Smooth muscle cell (in vitro differentiated cells): Measurements from ENCODE around the gene DOP1A. TPM values are rescaled to one million over a fixed set of nuclear protein-coding genes. Genes with fewer than 3 reads are reported as not detected.
A peak's percentile ranks its signal among the peaks of the same experiment; 100 is the strongest.

Source experiments
- DNase-seq: peaks from one replicate; lab custom pipeline; 2025; ENCODE audit not compliant: unreplicated experiment; lab: John Stamatoyannopoulos, UW
- H2AFZ ChIP-seq: fragments of 200-600 bp; sonication (generic); 2 replicates; pipeline ENCODE4 v1.6.0; 2016; ENCODE audit warnings: antibody characterized with exemption, low read depth, mild to moderate bottlenecking
- H3F3A ChIP-seq: fragments of 200-600 bp; sonication (generic); 2 replicates; pipeline ENCODE4 v1.6.0; 2017; ENCODE audit warnings: antibody characterized with exemption, low read depth
- H3K27ac ChIP-seq: fragments of 200-600 bp; sonication (generic); 2 replicates; pipeline ENCODE4 v1.5.1; 2016; ENCODE audit warnings: low read depth, mild to moderate bottlenecking
- H3K27me3 ChIP-seq: fragments of 200-600 bp; sonication (generic); 2 replicates; pipeline ENCODE4 v1.6.1; 2016; ENCODE audit warnings: low read depth, mild to moderate bottlenecking
- H3K36me3 ChIP-seq: fragments of 200-600 bp; sonication (generic); 2 replicates; pipeline ENCODE4 v1.5.1; 2016; ENCODE audit warnings: low read depth
- H3K4me1 ChIP-seq: fragments of 200-600 bp; sonication (generic); 2 replicates; pipeline ENCODE4 v1.5.1; 2016; ENCODE audit warnings: low read depth
- H3K4me2 ChIP-seq: fragments of 200-600 bp; sonication (generic); 2 replicates; pipeline ENCODE4 v1.6.0; 2016; ENCODE audit warnings: mild to moderate bottlenecking
- H3K4me3 ChIP-seq: fragments of 200-600 bp; sonication (generic); 2 replicates; pipeline ENCODE4 v1.5.1; 2016; ENCODE audit warnings: mild to moderate bottlenecking
- H3K79me2 ChIP-seq: fragments of 200-600 bp; sonication (generic); 2 replicates; pipeline ENCODE4 v1.6.0; 2016; ENCODE audit warnings: low read depth, mild to moderate bottlenecking
- H3K9ac ChIP-seq: fragments of 200-600 bp; sonication (generic); 2 replicates; pipeline ENCODE4 v1.6.0; 2016; ENCODE audit warnings: low read depth
- H3K9me3 ChIP-seq: fragments of 200-600 bp; sonication (generic); replicated peaks from 2 replicates; pipeline ENCODE4 v1.5.1; 2016; ENCODE audit warnings: low read depth
- H4K20me1 ChIP-seq: fragments of 200-600 bp; sonication (generic); 2 replicates; pipeline ENCODE4 v1.6.0; 2016; ENCODE audit warnings: low read depth
- CTCF ChIP-seq: fragments of 200-600 bp; sonication (generic); IDR thresholded peaks from 2 replicates; pipeline ENCODE4 v1.5.1; 2017; ENCODE audit warnings: borderline replicate concordance, mild to moderate bottlenecking, antibody characterized with exemption; ENCODE audit not compliant: insufficient read depth, poor library complexity, severe bottlenecking
- WGBS: methylation state at CpG from one replicate; pipeline ENCODE4 v1.1.7; 2016; ENCODE audit warnings: low lambda C conversion rate; 5-methylcytosine and 5-hydroxymethylcytosine counted together
- polyA plus RNA-seq: library from polyadenylated mRNA; unstranded; fragments of >200 nt; fragmentation: Nextera tagmentation; extraction: Ambion mirVana; gene quantifications from 2 replicates; pipeline ENCODE4 v1.2.1, GENCODE V29; 2016
- total RNA-seq: library from RNA; depleted of rRNA; stranded (reverse); fragments of >200 nt; gene quantifications from 2 replicates; pipeline ENCODE4 v1.2.3, GENCODE V29; 2014

The DOP1A gene
- total and polyA plus RNA-seq, 2 experiments from 2014 or later: 0.93 to 11.0 TPM

- peak within 1 kb of the TSS; percentile 91 for H3K27ac ChIP-seq
- peak within 1 kb of the TSS; percentile 98 for H3K4me2 ChIP-seq
- peak within 1 kb of the TSS; percentile 72 for H2AFZ ChIP-seq
- no peaks in the 10 kb centered on the region for H3K27me3 ChIP-seq
- H3K36me3 ChIP-seq: no peaks in the 10 kb centered on the region
- H3K4me1 ChIP-seq: peaks cover 5% of the 10 kb centered on the region
- peaks cover 52% of the 10 kb centered on the region for H3K79me2 ChIP-seq
- peak within 1 kb of the TSS; percentile 90 for H3K4me3 ChIP-seq
- peak; percentile 60 for DNase-seq
- H4K20me1 ChIP-seq: peaks cover 62% of the 10 kb centered on the region
- no peak for TF ChIP-seq CTCF
- under 1% methylated on average over 66 of the region's 88 CpGs for WGBS
- H3K9ac ChIP-seq: peak within 1 kb of the TSS; percentile 98
- no peaks in the 10 kb centered on the region for H3K9me3 ChIP-seq
- H3F3A ChIP-seq: peaks cover 3% of the 10 kb centered on the region
Measured at GRCh38 chr6:83192871-83193746, 125.6 kb downstream of the DOP1A start, which contains the start of the genes PGM3 and RWDD2A. Gene PGM3, minus strand, starts transcription at chr6:83193265. Its CDS starts 2,253 bp downstream, at chr6:83191012. Gene RWDD2A, plus strand, starts transcription at chr6:83193357. Its CDS starts 1,095 bp downstream, at chr6:83194452.

GRCh38 chr6:83193747-83194566, 126.5 kb downstream of the DOP1A start:
- peak overlapping the region; percentile 90 for H3K4me3 ChIP-seq
- H3K9me3 ChIP-seq: no peaks in the 10 kb centered on the region
- H2AFZ ChIP-seq: peak overlapping the region; percentile 72
- peak overlapping the region; percentile 91 for H3K27ac ChIP-seq
- peak overlapping the region; percentile 98 for H3K4me2 ChIP-seq
- peaks cover 54% of the 10 kb centered on the region for H4K20me1 ChIP-seq
- no peaks in the 10 kb centered on the region for H3K27me3 ChIP-seq
- H3K4me1 ChIP-seq: peaks cover 5% of the 10 kb centered on the region
- 4% methylated on average over 44 of the region's 44 CpGs for WGBS
- H3F3A ChIP-seq: peaks cover 3% of the 10 kb centered on the region
- peak overlapping the region; percentile 98 for H3K9ac ChIP-seq
- H3K79me2 ChIP-seq: peaks cover 43% of the 10 kb centered on the region
- H3K36me3 ChIP-seq: no peaks in the 10 kb centered on the region
- DNase-seq: no peak
- TF ChIP-seq CTCF: no peak

GRCh38 chr6:83198486-83199172, 131.2 kb downstream of the DOP1A start:
- WGBS: 90% methylated on average over 4 of the region's 4 CpGs
- no peak for DNase-seq
- Histone ChIP-seq H3F3A (peaks cover 8% of the 10 kb centered on the region), H2AFZ (no peak overlapping the region), H3K9ac (no peak overlapping the region), H3K4me3 (no peak overlapping the region), H3K4me1 (no peaks in the 10 kb centered on the region), H3K9me3 (no peaks in the 10 kb centered on the region), H3K4me2 (no peak overlapping the region), H3K36me3 (no peaks in the 10 kb centered on the region), H3K27ac (no peak overlapping the region), H3K27me3 (no peaks in the 10 kb centered on the region), H3K79me2 (no peaks in the 10 kb centered on the region), H4K20me1 (peaks cover 16% of the 10 kb centered on the region)
- no peak for TF ChIP-seq CTCF
